Small intestine (tissue), 7 donors: Measurements from ENCODE around the gene ATP1A2. TPM values are rescaled to one million over a fixed set of nuclear protein-coding genes. Genes with fewer than 3 reads are reported as not detected.

ENCODE experiments used
- DNase-seq, 2 donors: peaks; one replicate each; pipeline versions ENCODE4 v3.0.0 to v3.0.0-alpha.2; 2013
- FAIRE-seq: peaks from 2 replicates; lab custom pipeline; 2012; peaks lifted over from hg19 to GRCh38; lab: Jason Lieb, UNC
- H3K27ac ChIP-seq, 3 donors: one replicate each; pipeline ENCODE4 v1.5.1; 2013; ENCODE audit warnings: low read length in 2 of 3, mild to moderate bottlenecking in 2 of 3, control low read depth in 1 of 3, inconsistent platforms in 1 of 3, low read depth in 1 of 3, moderate library complexity in 1 of 3
- H3K27me3 ChIP-seq, 3 donors: one replicate each; pipeline ENCODE4 v1.6.1; 2013; ENCODE audit warnings: low read length in 3 of 3, inconsistent platforms in 1 of 3; ENCODE audit not compliant: control insufficient read depth in 3 of 3, insufficient read depth in 3 of 3
- H3K36me3 ChIP-seq, 3 donors: one replicate each; pipeline ENCODE4 v1.6.1; 2013; ENCODE audit warnings: low read length in 3 of 3, inconsistent platforms in 1 of 3, low read depth in 1 of 3, mild to moderate bottlenecking in 1 of 3, moderate library complexity in 1 of 3; ENCODE audit not compliant: control insufficient read depth in 3 of 3, insufficient read depth in 2 of 3
- H3K4me1 ChIP-seq, 3 donors: one replicate each; pipeline ENCODE4 v1.6.1; 2013; ENCODE audit warnings: low read length in 2 of 3, inconsistent platforms in 1 of 3, low read depth in 1 of 3, mild to moderate bottlenecking in 1 of 3, moderate library complexity in 1 of 3; ENCODE audit not compliant: control insufficient read depth in 3 of 3, insufficient read depth in 2 of 3
- H3K4me3 ChIP-seq, 3 donors: one replicate each; pipeline ENCODE4 v1.5.1; 2013; ENCODE audit warnings: low read length in 3 of 3, control low read depth in 1 of 3, inconsistent platforms in 1 of 3, low read depth in 1 of 3, mild to moderate bottlenecking in 1 of 3, moderate library complexity in 1 of 3
- H3K9me3 ChIP-seq, 2 donors: one replicate each; pipeline ENCODE4 v1.6.1; 2013; ENCODE audit warnings: low read depth in 1 of 2, low read length in 1 of 2; ENCODE audit not compliant: control insufficient read depth in 2 of 2, insufficient read depth in 1 of 2
- WGBS, 3 donors: extraction: QIAGEN DNeasy Blood & Tissue Kit; methylation state at CpG; one replicate each; pipeline ENCODE4 v1.1.7; 2013; 5-methylcytosine and 5-hydroxymethylcytosine counted together
- polyA plus RNA-seq, 4 donors: library from polyadenylated mRNA; stranded (reverse) in 3 of 4; unstranded in 1 of 4; fragments of 200-250 nt in 3 of 4; fragments of 120-200 nt in 1 of 4; gene quantifications; one replicate each; pipeline versions ENCODE4 v1.2.1 to v1.2.3, GENCODE V29; 2013
- donor health status: healthy with polysubstance abuse.
- donor health status: control.
- donor health status: control.
- donor health status: Bipolar disorder and iron deficiency.
- donor health status: healthy.

ATP1A2 gene
- polyA plus RNA-seq, 4 donors, result 0.22 to 5.3 (median 1.2) TPM

GRCh38 chr1:160096274-160097116 lies 19.1 kb upstream of the ATP1A2 start:
- 36 to 68% (median 57%) methylated on average over 4 of the region's 4 CpGs for WGBS, 3 donors
- Histone ChIP-seq H3K9me3 (no peaks in the 10 kb centered on the region), H3K36me3 (peaks cover 0 to 41% (median 4%) of the 10 kb centered on the region in 3 donors), H3K27me3 (no peaks in the 10 kb centered on the region), H3K4me1 (peaks cover 13 to 55% (median 26%) of the 10 kb centered on the region in 3 donors), H3K4me3 (no peak overlapping the region), H3K27ac (no peak overlapping the region)
- FAIRE-seq, result no peak
- DNase-seq, result peak; percentile 44 to 63

DNA sequence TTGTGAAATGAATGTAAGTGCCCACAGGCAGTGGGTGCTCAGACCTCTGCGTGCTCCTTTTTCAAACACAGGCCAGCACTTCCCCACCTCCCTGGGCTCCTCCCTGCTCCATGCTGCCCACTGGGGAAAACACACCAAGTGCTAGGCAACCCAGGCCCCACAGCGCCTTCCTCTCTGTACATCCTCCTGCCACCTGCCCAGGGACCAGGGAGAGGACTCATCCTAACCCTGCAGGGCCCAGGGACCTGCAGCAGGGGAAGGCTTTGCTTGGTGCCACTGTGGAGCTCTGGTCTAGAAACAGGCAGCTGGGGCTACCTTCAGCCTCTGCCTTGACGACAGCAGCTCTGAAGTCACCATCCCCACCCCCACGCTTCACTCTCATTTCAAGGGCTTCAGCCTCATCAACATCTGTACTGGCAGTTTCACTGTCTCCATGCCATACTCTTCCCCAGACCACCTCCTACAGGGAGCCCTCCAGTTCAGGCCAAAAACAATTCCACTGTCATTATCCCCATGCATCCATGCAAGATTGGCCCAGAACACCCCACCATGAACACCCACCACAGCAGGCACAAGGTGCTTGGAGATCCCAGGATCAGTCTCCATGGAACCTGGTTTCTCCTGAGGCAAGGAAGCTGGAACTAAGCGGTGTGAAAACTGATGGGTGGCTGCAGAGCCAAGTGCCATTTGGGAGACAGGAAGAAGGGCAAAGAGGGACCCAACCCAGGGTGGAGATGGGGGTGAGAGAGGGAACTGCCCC lies 18.2 kb upstream of the ATP1A2 start:
- Histone ChIP-seq H3K4me3 (peak overlapping the region in 2 of 3 donors; percentile 70 to 82), H3K9me3 (no peaks in the 10 kb centered on the region), H3K27me3 (no peaks in the 10 kb centered on the region), H3K27ac (peak overlapping the region; percentile 88 to 91 (median 90)), H3K36me3 (peaks cover 0 to 33% (median 3%) of the 10 kb centered on the region in 3 donors), H3K4me1 (peaks cover 13 to 60% (median 26%) of the 10 kb centered on the region in 3 donors)
- 30 to 57% (median 47%) methylated on average over 5 of the region's 5 CpGs for WGBS, 3 donors
- DNase-seq (peak in 1 of 2 donors; percentile 36), FAIRE-seq (no peak)

GRCh38 chr1:160097911-160098851 lies 17.4 kb upstream of the ATP1A2 start, which contains the start of gene IGSF8:
Gene IGSF8, minus strand, starts transcription at chr1:160098619. Its CDS starts 147 bp downstream, at chr1:160098472.
- WGBS, 3 donors, result 1 to 3% (median 3%) methylated on average over 31 to 64 of the region's 64 CpGs
- peak within 1 kb of the TSS; percentile 89 to 91 (median 90) for H3K27ac ChIP-seq
- peak; percentile 88 to 93 for DNase-seq
- no peaks in the 10 kb centered on the region for H3K9me3 ChIP-seq
- peaks cover 13 to 64% (median 26%) of the 10 kb centered on the region in 3 donors for H3K4me1 ChIP-seq
- H3K4me3 ChIP-seq, result peak within 1 kb of the TSS; percentile 59 to 82 (median 70)
- H3K36me3 ChIP-seq, result peaks cover 0 to 24% (median 2%) of the 10 kb centered on the region in 3 donors
- H3K27me3 ChIP-seq, result peaks cover 0 to 2% (median 0%) of the 10 kb centered on the region in 3 donors
- no peak for FAIRE-seq

GRCh38 chr1:160098852-160099561 lies 16.6 kb upstream of the ATP1A2 start:
- Histone ChIP-seq H3K9me3 (no peaks in the 10 kb centered on the region), H3K36me3 (peaks cover 0 to 16% (median 0%) of the 10 kb centered on the region in 3 donors), H3K4me1 (peaks cover 7 to 58% (median 19%) of the 10 kb centered on the region in 3 donors), H3K4me3 (peak overlapping the region in 2 of 3 donors; percentile 39 to 49), H3K27me3 (peaks cover 0 to 2% (median 0%) of the 10 kb centered on the region in 3 donors), H3K27ac (peak overlapping the region; percentile 84 to 89 (median 87))
- DNase-seq (peak; percentile 96 to 98), FAIRE-seq (no peak)
- 1 to 3% (median 2%) methylated on average over 24 to 40 of the region's 40 CpGs for WGBS, 3 donors

GRCh38 chr1:160099716-160100375 lies 15.7 kb upstream of the ATP1A2 start:
- H3K9me3 ChIP-seq, result no peaks in the 10 kb centered on the region
- DNase-seq (no peak), FAIRE-seq (no peak)
- WGBS, 3 donors, result 97% methylated on average over 2 of the region's 2 CpGs
- peaks cover 0 to 2% (median 0%) of the 10 kb centered on the region in 3 donors for H3K27me3 ChIP-seq
- peaks cover 7 to 57% (median 14%) of the 10 kb centered on the region in 3 donors for H3K4me1 ChIP-seq
- H3K36me3 ChIP-seq, result peaks cover 0 to 11% (median 0%) of the 10 kb centered on the region in 3 donors
- H3K27ac ChIP-seq, result peak overlapping the region in 2 of 3 donors; percentile 71 to 87
- H3K4me3 ChIP-seq, result no peak overlapping the region

GRCh38 chr1:160101037-160101716 lies 14.4 kb upstream of the ATP1A2 start:
- Histone ChIP-seq H3K9me3 (no peaks in the 10 kb centered on the region), H3K4me3 (no peak overlapping the region), H3K27me3 (peaks cover 0 to 2% (median 0%) of the 10 kb centered on the region in 3 donors), H3K4me1 (peaks cover 7 to 44% (median 7%) of the 10 kb centered on the region in 3 donors), H3K36me3 (peaks cover 0 to 5% (median 0%) of the 10 kb centered on the region in 3 donors), H3K27ac (peak overlapping the region in 2 of 3 donors; percentile 49 to 53)
- 22 to 27% (median 24%) methylated on average over 13 of the region's 13 CpGs for WGBS, 3 donors
- FAIRE-seq (no peak), DNase-seq (peak; percentile 62 to 84)
